ENCODE measurements around the gene HMX1.

DNA sequence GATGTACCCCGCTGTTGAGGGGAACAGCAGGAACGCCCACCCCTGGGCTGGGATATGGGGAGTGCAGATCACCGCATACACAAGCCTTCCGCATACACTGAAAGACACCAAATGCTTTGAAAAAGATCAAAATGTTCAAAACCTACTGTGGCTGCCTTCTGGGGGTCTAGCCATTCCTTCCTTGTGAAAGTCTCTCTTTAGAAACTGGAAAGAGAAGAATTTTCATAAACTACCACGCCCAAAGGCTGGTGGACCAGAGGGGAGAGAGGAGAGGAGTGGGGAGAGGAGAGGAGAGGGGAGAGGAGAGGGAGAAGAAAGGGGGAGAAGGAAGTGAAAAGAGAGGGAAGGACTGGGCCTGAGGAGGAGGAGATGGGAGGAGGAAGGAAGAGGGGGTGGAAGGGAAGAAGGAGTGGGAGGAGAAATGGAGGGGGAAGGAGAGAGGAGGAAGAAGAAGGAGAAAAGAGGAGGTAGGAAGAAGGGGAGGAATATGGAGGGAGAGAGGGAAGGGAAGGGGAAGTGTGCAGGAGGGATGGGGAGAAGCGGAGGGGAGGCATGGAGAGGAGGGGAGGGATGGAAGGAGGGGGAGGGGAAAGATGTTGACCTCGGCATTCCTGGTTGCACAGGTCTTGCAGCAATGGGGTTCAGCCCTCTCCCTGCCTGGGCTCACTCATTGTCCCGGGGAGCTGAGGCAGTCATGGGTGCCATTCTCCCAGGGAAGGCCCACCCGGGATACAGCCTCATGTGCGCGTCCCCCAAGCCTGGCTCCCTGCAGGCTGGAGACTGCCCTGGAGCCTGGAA, 5.5 kb upstream of the HMX1 start:
- TF ChIP-seq, protein P1, sequence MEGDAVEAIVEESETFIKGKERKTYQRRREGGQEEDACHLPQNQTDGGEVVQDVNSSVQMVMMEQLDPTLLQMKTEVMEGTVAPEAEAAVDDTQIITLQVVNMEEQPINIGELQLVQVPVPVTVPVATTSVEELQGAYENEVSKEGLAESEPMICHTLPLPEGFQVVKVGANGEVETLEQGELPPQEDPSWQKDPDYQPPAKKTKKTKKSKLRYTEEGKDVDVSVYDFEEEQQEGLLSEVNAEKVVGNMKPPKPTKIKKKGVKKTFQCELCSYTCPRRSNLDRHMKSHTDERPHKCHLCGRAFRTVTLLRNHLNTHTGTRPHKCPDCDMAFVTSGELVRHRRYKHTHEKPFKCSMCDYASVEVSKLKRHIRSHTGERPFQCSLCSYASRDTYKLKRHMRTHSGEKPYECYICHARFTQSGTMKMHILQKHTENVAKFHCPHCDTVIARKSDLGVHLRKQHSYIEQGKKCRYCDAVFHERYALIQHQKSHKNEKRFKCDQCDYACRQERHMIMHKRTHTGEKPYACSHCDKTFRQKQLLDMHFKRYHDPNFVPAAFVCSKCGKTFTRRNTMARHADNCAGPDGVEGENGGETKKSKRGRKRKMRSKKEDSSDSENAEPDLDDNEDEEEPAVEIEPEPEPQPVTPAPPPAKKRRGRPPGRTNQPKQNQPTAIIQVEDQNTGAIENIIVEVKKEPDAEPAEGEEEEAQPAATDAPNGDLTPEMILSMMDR (optimal IDR thresholded peaks at IDR 0.05 in 1 of 3, IDR thresholded peaks at IDR 0.05 in 1 of 3, conservative IDR thresholded peaks at IDR 0.05 in 1 of 3; ENCODE audit: extremely low read depth in 1 of 3, insufficient read depth in 2 of 3, low read length in 3 of 3) = no peak
- TF ChIP-seq EZH2 (IDR thresholded peaks at IDR 0.05; ENCODE audit: low read length) = no peak

All from keratinocyte (primary cell).